Activated CD8-positive, alpha-beta memory T cell treated with anti-CD3 and anti-CD28 coated beads, Interleukin-2, amount 50 U/mL, for 48 hours (primary cell): Measurements from ENCODE around the gene SPDYE1.
"Not testable (repeated sequence)": the region's sequence is repeated elsewhere in the genome, so short reads cannot be mapped to it uniquely, and the experiment has no call there.

Source experiments
- DNase-seq: peaks from one replicate; pipeline ENCODE4 v3.0.0-alpha.2; 2020

SPDYE1 gene

DNA sequence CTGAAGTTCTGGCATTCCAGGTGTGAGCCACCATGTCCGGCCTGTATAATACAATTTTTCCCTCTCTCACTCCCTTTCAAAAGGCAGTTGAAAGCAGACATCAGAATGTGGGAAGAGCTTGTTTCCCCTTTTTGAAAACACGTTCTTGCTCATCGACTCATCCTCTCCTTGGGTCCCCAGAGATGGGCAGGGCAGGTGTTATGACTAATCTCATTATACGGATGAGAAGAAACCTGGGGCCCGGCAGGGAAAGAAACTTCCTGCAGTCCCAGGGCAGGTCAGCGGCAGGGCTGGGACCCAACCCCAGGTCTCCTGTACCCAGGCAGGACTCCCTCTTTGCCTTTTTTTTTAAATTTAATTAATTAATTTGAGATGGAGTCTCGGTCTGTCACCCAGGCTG lies 4.8 kb upstream of the SPDYE1 start:
- DNase-seq: not testable (repeated sequence)

DNA sequence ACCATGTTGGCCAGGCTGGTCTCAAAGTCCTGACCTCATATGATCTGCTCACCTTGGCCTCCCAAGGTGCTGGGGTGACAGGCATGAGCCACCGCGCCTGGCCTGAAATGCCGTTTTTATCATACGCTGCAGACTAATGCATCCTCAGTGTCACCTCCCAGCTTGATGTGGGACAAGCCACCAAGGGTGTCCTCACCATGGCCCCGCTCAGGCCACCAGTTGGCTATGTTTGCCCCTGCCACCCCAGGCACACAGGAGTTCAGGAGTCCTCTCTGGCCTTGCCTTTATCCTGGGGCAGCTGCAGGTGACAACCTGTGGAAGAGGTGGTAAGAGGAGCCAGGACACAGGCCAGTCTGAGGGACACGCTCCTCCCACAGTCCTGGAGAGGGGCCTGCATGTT lies 3.0 kb upstream of the SPDYE1 start:
- DNase-seq: not testable (repeated sequence)

DNA sequence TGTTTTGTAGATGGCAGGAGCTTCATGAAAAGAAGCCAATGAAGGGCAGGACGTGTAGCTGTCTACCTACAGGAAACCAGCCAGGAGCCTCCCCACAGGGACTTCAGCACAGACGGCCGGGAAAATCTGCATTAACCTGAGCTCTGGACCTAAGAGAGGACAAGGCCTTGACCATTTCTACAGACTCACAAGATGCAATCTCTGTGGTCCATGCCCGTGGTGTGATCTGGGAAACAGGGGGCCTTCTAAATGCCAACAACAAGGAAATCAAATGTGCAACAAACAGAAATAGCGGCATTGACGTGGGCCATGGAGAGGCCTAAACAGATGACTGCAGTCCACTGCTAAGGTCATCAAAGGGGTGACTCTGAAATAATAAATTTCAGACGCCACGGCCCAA lies 14.4 kb downstream of the SPDYE1 start:
- not testable (repeated sequence) for DNase-seq

DNA sequence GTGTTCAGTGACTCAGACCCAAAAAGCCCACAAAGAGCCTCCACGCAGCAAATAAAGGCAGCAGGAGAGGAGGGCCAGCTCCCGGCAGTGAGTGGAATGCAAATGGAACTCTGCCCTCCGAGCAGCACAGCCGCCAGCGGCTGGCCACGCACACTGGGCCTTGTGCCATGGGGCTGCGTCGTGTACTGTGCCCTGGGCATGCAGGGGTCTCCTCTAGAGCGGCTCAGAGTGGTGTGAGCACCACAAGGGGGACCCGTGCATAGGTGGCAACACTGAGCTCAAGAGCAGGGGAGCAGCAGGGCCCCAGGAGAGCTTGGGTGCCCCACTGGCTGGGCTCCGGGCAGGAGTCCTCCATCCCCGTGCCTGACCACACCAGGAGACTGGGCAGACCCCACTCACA lies 17.4 kb downstream of the SPDYE1 start:
- not testable (repeated sequence) for DNase-seq

DNA sequence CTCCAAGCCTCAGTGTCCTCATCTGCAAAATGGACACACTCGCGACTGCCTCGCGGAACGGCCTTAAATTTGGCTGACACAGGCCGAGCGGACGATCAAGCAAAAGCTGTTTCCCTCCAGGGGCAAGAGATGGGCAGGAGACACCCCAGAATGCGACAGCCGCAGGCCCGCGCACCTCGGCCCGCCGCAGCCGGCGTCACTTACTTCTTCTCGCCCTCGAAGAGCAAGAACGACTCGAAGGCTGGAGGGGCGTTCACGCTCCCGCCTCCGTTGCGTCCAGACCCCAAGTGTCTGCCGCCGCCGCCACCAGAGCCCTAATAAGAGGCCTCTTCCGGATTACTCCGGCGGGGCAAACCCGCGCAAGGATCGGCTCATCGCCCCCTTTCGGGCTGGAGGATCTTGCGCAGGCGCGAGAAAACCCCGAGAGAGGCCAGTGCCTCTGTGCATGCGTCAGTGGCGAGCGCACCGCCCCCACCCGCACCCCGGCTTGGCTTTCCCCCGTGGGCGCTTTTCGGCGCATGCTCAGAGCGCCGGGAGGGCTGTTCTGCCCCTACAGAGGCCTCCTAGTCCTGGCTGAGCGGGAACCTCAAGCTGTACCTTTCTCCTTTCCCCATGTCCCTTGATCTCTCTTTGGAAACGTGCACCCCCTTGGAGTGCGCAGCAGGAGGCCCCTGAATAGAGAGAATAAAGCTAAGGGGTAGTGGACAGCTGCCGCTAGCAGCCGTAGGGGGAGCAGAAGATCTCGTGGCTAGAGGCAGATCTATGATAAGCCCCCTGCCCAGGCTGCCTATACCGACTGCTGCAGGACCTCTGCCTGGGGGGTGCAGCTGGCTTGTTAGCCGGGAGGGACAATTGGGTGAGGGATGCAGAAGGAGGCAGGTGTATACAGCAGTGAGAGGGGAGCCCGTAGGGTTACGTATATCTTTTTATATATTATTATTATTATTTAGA lies 21.4 kb downstream of the SPDYE1 start:
- peak; percentile 99 for DNase-seq

DNA sequence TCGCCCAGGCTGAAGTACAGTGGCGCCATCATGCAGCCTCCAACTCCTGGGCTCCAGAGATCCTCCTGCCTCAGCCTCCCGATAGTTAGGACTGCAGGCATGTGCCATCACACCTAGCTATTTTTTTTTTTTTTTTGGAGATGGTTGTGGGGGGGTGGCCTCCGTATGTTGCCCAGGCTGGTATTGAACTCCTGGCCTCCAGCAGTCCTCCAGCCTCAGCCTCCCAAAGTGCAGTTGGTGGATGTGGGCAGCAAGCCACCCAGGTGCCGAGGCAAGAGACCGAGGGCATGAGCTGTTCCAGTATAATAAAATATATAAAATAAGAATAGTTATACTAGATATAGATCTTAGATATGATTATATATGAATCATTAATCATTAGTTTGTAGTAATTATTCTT lies 22.1 kb downstream of the SPDYE1 start:
- not testable (repeated sequence) for DNase-seq

DNA sequence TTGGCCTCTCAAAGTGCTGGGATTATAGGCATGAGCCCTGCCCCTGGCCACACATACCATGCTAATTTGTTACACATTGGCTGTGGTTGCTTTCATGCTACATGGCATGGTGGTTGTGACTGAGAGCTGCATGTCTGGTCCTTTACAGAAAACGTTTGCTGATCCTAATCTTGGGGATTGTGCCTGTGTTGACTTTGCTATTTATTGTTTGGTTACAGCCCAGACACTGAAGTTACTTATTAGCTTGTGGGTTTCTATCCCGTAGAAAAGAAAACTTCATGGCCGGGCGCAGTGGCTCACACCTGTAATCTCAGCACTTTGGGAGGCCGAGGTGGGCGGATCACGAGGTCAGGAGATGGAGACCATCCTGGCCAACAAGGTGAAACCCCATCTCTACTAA lies 24.4 kb downstream of the SPDYE1 start:
- DNase-seq: not testable (repeated sequence)

DNA sequence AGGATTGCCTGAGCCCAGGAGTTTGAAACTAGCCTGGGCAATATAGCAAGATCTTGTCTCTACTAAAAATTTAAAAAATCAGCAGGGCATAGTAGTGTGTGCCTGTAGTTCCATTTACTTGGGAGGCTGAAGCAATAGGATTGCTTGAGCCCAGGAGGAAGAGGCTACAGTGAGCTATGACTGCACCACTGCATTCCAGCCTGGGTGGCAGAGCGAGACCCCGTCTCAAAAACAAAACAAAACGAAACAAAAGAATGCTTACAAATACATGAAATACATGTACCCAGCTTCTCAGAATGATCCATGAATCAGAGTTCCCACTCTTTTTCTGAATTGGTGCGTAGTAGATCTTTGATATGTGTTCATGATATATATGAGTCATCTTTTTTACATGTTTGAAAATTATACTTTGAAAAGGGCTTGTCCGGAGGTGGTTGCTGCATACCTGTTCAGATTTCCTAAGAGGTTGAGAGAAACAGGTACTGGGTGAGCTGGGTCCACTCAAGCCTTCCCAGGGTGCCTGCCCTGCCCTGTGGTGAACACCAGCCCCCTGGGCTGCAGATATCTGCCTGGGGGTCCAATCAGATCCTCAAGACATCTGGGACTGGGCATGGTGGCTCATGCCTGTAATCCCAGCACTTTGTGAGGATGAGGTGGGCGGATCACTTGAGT lies 25.2 kb downstream of the SPDYE1 start:
- DNase-seq: peak; percentile 60

DNA sequence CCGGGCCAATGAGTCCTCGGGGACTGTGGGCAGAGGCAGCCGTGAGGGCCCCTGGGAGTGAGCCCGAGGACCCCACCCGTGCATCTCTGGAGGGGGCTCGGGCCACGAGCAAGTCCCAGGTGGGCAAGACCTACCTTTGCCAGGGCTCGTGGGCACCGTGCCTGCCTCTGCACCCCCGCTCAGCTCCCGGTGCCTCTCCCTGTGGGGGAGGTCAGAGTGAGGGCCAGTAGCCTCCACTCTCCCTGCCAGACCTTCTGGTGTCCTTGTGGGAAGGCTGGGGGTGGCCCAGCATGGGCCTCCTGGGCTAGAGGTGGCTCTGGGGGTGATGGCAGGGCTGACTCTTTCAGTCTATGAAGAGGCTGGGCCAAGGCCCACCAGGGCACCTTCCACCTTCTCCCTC lies 31.7 kb downstream of the SPDYE1 start:
- not testable (repeated sequence) for DNase-seq

DNA sequence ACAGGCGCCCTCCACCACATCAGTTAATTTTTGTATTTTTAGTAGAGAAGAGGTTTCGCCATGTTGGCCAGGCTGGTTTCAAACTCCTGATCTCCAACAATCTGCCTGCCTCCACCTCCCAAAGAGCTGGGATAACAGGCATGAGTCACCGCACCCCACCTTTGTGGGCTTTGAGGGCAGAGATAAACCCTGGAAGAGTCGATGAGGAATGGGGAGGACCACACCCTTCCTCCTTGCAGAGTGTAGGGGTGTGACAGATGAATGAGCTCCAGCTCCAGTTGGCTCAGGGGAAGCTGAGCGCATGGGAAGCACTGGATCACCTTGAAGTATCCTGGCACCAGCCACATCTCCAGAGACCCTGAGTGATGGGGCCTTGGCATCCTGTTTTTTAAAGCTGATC lies 32.3 kb downstream of the SPDYE1 start:
- not testable (repeated sequence) for DNase-seq

DNA sequence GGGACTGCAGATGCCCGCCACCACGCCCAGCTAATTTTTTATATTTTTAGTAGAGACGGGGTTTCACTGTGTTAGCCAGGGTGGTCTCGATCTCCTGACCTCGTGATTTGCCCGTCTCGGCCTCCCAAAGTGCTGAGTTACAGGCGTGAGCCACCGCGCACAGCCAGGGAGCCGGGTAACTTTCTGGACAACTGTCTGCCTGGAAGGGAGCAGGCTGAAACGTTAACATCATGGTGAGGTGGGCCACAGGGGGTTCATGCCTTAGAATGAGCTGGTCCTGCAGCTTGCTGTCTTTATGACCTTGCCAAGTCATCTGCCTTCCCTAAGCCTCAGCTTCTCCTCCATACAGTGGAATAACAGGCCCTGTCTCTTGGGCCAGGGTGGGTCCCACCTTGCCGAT lies 33.6 kb downstream of the SPDYE1 start:
- not testable (repeated sequence) for DNase-seq

DNA sequence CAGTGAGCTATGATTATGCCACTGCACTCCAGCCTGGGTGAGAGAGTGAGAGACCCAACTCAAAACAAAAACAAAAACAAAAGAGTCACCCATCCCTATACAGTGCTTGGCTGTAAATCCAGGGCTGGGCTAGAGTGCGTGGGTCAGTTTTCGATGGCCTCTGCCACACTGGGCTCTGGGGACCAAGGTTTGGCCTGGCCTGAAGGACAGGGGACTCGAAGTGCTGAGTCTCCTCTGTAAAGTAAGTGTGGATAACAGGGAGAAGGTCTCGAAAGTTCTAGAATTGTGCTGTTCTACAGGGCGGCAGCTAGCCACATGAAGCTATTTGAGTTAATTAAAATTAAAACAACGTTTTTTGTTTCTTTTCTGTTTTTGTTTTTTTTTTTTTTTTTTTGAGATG lies 34.3 kb downstream of the SPDYE1 start:
- not testable (repeated sequence) for DNase-seq

DNA sequence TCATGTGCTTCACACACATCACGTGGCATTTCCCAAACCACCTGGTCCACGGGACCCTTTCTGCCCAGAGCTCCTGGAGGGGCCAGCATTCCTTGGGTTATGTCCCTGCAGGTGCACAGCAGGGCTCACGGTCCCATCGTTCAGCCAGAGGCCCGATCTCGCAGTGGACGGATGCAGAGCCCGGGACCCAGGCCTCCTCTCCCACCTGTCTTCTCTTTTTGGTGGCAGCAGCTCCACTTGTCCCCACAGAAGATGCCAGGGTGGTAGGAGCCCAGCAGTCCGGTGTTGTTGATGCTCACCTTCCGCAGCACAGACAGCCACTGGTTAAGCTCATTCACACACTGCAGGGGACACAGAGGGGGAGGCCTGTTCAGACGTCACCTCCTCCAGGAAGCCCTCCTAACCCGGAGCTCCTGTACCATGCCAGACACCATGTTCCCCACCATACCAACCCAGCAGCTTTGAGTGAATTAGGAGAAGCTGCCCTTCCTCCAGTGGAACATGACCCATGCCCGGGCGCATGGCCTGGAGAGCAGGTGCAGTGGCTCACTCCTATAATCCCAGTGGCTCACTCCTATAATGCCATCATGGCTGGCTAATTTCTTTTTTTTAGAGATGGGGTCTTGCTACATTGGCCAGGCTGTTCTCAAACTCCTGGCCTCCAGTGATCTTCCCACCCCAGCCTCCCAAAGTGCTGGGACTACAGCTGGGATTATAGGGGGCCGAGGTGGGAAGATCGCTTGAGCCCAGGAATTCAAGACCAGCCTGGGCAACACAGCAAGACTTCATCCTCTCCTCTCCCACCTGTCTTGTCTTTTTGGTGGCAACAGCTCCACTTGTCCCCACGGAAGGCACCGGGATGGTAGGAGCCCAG lies 36.5 kb downstream of the SPDYE1 start:
- not testable (repeated sequence) for DNase-seq

DNA sequence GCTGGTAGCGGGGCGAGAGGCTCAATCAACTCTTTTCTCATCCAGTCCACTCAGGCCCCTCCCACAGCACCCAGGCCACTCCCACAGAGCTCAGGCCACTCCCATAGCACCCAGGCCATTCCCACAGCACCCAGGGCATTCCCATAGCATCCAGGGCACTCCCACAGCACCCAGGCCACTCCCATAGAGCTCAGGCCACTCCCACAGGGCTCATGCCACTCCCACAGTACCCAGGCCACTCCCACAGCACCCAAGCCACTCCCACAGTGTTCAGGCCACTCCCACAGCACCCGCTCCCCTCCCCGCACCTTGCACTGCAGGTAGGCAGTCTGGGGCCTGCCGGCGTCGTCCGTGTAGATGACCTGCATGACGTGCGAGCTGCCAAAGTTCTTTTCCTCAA lies 38.7 kb downstream of the SPDYE1 start:
- DNase-seq: peak; percentile 76

DNA sequence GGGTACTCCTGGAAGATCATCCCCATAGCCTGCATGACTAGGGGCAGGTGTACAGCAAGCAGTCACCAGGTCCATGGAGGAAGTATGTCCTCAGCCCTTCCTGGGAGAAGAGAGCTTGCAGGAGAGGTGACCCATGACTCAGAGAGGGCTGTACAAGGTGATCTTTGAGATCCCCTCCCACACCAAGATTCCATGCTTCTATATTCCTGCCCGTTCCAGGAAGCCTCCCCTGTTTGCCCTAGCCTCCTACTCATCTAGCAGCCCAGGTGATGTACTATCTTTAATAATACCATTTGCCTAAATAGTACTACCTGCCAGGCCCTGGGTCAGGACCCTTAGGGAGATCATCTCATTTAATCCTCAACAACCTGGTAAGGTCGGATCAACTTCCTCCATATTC lies 40.3 kb downstream of the SPDYE1 start:
- DNase-seq: not testable (repeated sequence)

DNA sequence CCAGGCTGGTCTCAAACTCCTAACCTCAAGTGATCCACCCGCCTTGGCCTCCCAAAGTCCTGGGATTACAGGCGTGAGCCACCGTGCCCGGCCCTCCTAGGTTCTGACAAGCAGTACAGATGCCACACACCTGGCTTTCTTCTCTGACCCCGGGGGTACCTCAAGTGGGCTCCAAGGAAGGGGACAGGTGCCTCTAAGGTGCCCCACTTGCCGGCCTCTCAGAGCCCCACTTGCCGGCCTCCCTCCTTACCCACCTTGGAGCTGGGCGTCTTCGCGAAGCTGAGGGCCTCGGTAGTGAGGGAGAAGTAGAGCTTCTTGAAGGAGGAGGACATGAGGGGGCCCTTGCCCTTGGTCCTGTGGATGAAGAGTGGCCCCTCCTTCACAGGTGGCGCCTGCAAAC lies 40.9 kb downstream of the SPDYE1 start:
- not testable (repeated sequence) for DNase-seq

DNA sequence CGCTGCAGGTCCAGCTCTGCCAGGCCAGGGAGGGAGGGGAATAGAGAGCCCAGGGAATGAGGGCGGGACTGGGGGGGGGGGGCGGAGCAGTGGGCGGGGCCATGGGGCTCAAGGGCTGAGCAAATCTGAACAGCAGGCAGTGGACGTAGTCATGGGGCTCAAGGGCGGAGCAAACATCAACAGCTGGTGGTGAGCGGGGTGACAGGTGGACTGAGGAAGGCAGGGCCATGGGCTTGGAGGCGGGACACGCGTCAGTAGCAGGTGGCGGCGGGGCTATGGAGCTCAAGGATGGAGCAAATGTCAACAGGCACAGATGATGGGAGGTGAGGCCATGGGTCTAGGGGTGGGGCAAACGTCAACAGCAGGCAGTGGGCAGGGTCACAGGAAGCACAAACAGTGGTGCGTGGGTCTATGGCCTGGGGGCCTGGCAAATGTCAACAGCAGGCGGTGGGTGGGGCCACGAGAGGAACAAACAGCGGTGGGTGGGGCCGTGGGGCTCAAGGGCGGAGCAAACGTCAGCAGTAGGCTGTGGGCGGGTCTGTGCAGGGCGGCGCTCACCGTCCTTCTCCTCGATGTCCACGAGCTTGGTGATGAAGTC lies 41.4 kb downstream of the SPDYE1 start:
- peak; percentile 81 for DNase-seq

DNA sequence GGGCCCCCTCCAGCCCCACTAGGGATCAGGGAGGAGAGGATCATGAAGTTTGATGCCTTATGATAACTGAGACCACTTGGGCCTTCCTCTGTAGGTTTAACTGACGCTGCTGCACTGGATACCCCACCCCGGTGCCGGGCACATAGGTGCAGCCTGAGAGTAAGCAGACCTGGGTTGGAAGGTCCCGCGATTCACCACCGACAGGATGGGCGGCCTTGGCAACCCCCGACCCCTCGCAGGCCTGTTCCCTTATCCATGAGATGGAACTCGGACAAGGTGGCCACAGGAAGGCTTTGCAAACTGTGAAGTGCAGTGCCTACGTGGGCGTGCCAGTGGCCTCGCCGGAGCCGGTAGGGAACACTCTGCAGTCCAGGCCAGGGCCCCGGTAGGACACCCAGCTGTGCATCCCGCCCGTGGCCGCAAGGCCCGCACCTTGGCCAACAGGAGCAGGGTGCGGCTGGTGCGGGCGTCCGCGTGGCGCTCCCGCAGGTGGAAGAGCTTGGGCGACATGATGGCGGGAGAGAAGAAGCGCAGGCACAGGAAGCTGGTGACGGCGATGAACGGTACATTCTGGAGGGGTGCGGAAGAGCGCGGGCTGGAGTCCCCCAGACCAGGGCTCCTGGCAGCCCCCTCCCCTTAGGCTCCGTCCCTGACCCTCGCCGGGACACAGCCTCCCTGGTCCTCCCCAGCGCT lies 42.2 kb downstream of the SPDYE1 start:
- not testable (repeated sequence) for DNase-seq

DNA sequence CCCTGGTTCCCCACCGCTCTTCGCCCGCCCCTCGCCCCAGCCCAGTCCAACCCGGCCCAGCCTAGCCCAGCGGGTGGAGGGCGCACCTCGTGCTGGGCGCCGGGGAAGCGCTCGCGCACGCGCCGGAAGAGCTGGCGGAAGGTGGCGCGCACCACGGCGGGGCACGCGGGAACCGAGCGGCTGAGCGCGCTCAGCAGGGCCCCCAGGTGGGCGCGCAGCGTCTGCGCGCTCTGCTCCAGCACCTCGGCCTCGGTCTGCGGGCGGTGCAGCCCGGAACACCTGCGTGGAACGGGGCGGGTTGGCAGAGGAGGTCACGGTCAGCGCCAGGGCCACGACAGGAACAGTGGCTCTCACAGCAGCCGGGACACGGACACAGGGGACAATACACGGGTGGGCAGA lies 42.8 kb downstream of the SPDYE1 start:
- DNase-seq: peak; percentile 77

DNA sequence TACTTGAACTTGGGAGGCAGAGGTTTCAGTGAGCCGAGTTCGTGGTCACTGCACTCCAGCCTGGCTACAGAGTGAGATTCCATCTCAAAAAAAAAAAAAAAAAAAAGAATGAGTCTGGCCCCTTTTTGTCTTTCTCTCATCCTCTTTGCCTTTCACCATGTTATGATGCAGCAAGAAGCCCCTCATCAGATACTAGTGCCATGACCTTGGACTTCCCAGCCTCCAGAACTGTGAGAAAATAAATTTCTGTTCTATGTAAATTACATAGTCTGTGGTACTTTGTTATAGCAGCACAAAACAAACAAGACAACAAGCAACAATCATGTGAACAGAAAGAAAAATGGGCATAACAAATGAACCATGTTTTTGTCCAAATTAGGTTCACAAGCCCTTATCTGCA lies 44.5 kb downstream of the SPDYE1 start:
- DNase-seq: no peak

DNA sequence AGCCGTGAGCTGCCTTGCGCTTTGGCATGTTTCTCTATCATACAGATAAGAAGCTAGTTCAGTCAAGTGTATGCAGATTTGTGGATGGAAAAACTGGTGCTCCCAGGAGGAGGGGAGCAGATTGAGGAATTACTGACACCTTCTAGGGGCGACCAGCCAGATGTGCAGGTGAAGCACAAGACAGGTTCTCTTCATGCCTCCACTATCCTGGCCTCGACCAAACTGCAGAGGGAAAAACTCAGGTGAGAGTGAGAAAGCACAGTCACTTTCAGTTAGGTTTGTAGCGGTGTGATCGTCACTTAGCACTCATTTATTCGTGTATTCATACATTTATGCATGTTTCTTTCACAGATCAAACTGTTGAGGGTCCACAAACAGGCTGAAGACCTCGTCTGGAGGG lies 46.2 kb downstream of the SPDYE1 start:
- DNase-seq: no peak
